GM23338 (cell line): ENCODE measurements around the gene OLFML3. TPM values are rescaled to one million over a fixed set of nuclear protein-coding genes. Genes with fewer than 3 reads are reported as not detected.
"Not testable (repeated sequence)": the region's sequence is repeated elsewhere in the genome, so short reads cannot be mapped to it uniquely, and the experiment has no call there.

Experiments
- ATAC-seq: fragments of 200-7000 bp; cut with Tn5 transposase; 3 replicates; pipeline ENCODE4 v1.9.1; 2020
- DNase-seq: peaks from one replicate; pipeline ENCODE4 v3.0.0-alpha.2; 2015; ENCODE audit warnings: low spot score
- H2AFZ ChIP-seq: fragments of 200-600 bp; sonication (generic); 2 replicates; pipeline ENCODE4 v1.8.0; 2016; ENCODE audit warnings: antibody characterized with exemption, mild to moderate bottlenecking, moderate library complexity
- H3F3A ChIP-seq: fragments of 200-600 bp; sonication (generic); replicated peaks from 2 replicates; pipeline ENCODE4 v1.8.0; 2017; ENCODE audit warnings: antibody characterized with exemption, mixed run types, low read depth
- H3K27ac ChIP-seq: fragments of 200-600 bp; sonication (generic); 2 replicates; pipeline ENCODE4 v1.6.1; 2016; ENCODE audit warnings: low read depth
- H3K27me3 ChIP-seq: fragments of 200-600 bp; sonication (generic); 2 replicates; pipeline ENCODE4 v1.8.0; 2016; ENCODE audit warnings: mild to moderate bottlenecking, mixed run types, moderate library complexity; ENCODE audit not compliant: insufficient read depth
- H3K36me3 ChIP-seq: fragments of 200-600 bp; sonication (generic); 2 replicates; pipeline ENCODE4 v1.8.0; 2016; ENCODE audit warnings: mild to moderate bottlenecking; ENCODE audit not compliant: insufficient read depth
- H3K4me1 ChIP-seq: fragments of 200-600 bp; sonication (generic); 2 replicates; pipeline ENCODE4 v1.8.0; 2016; ENCODE audit warnings: mild to moderate bottlenecking, moderate library complexity; ENCODE audit not compliant: insufficient read depth
- H3K4me2 ChIP-seq: fragments of 200-600 bp; sonication (generic); 2 replicates; pipeline ENCODE4 v1.7.1; 2017; ENCODE audit warnings: mixed run types
- H3K4me3 ChIP-seq: fragments of 200-600 bp; sonication (generic); 2 replicates; pipeline ENCODE4 v1.6.1; 2016; ENCODE audit warnings: mixed run types
- H3K79me2 ChIP-seq: fragments of 200-600 bp; sonication (generic); replicated peaks from 2 replicates; pipeline ENCODE4 v1.8.0; 2017; ENCODE audit warnings: mild to moderate bottlenecking; ENCODE audit not compliant: insufficient read depth
- H3K9me2 ChIP-seq: fragments of 200-600 bp; sonication (generic); 2 replicates; pipeline ENCODE4 v1.8.0; 2017; ENCODE audit not compliant: insufficient read depth
- H4K20me1 ChIP-seq: fragments of 200-600 bp; sonication (generic); replicated peaks from 2 replicates; pipeline ENCODE4 v1.8.0; 2017; ENCODE audit warnings: mild to moderate bottlenecking; ENCODE audit not compliant: insufficient read depth
- H3K27ac Mint-ChIP-seq: 2 replicates; pipeline ENCODE4 v1.8.0; 2020; ENCODE audit warnings: inconsistent platforms, mild to moderate bottlenecking, moderate library complexity, mixed read lengths
- H3K27me3 Mint-ChIP-seq: 3 replicates; pipeline ENCODE4 v1.8.0; 2022; ENCODE audit warnings: low read depth, mild to moderate bottlenecking, moderate library complexity, mixed read lengths, inconsistent platforms; ENCODE audit not compliant: insufficient read depth, poor library complexity
- H3K36me3 Mint-ChIP-seq: 3 replicates; pipeline ENCODE4 v1.8.0; 2021; ENCODE audit warnings: low read depth, mild to moderate bottlenecking, inconsistent platforms, moderate library complexity, mixed read lengths
- H3K4me1 Mint-ChIP-seq: 3 replicates; pipeline ENCODE4 v1.8.0; 2020; ENCODE audit warnings: mild to moderate bottlenecking, inconsistent platforms, mixed read lengths
- H3K4me3 Mint-ChIP-seq: 3 replicates; pipeline ENCODE4 v1.8.0; 2021; ENCODE audit warnings: moderate library complexity, mild to moderate bottlenecking, inconsistent platforms, mixed read lengths
- H3K9me3 Mint-ChIP-seq: 3 replicates; pipeline ENCODE4 v1.8.0; 2020; ENCODE audit warnings: moderate library complexity, mild to moderate bottlenecking, inconsistent platforms, mixed read lengths
- POLR2AphosphoS5 ChIP-seq: IDR thresholded peaks from 2 replicates; pipeline ENCODE4 v1.6.1; 2016; ENCODE audit warnings: antibody characterized with exemption, low read depth
- STAT1 ChIP-seq: IDR thresholded peaks from one replicate; pipeline ENCODE4 v1.6.1; 2016; ENCODE audit warnings: antibody characterized with exemption; ENCODE audit not compliant: unreplicated experiment
- polyA plus RNA-seq: library from polyadenylated mRNA; unstranded; fragments of >200 nt; fragmentation: Nextera tagmentation; extraction: Ambion mirVana; gene quantifications from 2 replicates; pipeline ENCODE4 v1.2.1, GENCODE V29; 2016
- total RNA-seq: library from RNA; depleted of rRNA; stranded (reverse); fragments of >200 nt; shearing (Covaris generic); gene quantifications from 2 replicates; pipeline ENCODE4 v1.2.3, GENCODE V29; 2014
- TF ChIP-seq, protein P1 (sequence below): fragments of 250-450 bp; sonication (Bioruptor Pico); IDR thresholded peaks from 2 replicates; pipeline ENCODE4 v1.5.0; 2020; ENCODE audit warnings: mild to moderate bottlenecking, moderate library complexity
- TF ChIP-seq, protein P2 (sequence below), 2 experiments: fragments of 200-600 bp in 1 of 2; sonication (generic) in 1 of 2; conservative IDR thresholded peaks; 2 replicates each; pipeline versions ENCODE4 v1.5.1 to v1.6.1; 2016 to 2017; ENCODE audit warnings: antibody characterized with exemption in 2 of 2, low read depth in 2 of 2, mild to moderate bottlenecking in 2 of 2, moderate library complexity in 1 of 2
- TF ChIP-seq, protein P3 (sequence below): IDR thresholded peaks from 2 replicates; pipeline ENCODE4 v1.6.1; 2016; ENCODE audit warnings: antibody characterized with exemption
- TF ChIP-seq, protein P4 (sequence below): IDR thresholded peaks from one replicate; pipeline ENCODE4 v1.6.1; 2018; ENCODE audit warnings: antibody characterized with exemption; ENCODE audit not compliant: unreplicated experiment

Gene OLFML3
- total and polyA plus RNA-seq, 2 experiments from 2014 or later = 42.8 to 69.9 TPM

DNA sequence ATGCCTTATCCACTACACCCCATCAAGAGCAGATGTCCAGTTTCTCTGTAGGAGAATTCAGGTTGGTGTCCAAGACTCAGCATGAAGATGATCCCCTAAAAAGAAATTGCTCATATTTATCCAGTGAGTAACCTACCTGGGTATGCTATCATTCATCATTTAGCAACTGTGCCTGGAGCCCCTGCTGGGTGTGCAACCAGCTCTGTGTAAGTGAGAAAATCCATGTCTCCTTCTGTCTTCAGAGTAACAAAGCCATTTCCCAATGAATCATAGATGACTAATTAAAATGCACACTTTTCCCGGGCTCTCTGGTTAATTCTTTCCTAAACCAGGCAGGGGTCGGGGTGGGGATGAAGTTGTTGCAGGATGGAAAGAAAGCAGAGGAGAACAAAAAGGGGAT, 35.8 kb downstream of the OLFML3 start (continued):
- TF ChIP-seq, protein P1, sequence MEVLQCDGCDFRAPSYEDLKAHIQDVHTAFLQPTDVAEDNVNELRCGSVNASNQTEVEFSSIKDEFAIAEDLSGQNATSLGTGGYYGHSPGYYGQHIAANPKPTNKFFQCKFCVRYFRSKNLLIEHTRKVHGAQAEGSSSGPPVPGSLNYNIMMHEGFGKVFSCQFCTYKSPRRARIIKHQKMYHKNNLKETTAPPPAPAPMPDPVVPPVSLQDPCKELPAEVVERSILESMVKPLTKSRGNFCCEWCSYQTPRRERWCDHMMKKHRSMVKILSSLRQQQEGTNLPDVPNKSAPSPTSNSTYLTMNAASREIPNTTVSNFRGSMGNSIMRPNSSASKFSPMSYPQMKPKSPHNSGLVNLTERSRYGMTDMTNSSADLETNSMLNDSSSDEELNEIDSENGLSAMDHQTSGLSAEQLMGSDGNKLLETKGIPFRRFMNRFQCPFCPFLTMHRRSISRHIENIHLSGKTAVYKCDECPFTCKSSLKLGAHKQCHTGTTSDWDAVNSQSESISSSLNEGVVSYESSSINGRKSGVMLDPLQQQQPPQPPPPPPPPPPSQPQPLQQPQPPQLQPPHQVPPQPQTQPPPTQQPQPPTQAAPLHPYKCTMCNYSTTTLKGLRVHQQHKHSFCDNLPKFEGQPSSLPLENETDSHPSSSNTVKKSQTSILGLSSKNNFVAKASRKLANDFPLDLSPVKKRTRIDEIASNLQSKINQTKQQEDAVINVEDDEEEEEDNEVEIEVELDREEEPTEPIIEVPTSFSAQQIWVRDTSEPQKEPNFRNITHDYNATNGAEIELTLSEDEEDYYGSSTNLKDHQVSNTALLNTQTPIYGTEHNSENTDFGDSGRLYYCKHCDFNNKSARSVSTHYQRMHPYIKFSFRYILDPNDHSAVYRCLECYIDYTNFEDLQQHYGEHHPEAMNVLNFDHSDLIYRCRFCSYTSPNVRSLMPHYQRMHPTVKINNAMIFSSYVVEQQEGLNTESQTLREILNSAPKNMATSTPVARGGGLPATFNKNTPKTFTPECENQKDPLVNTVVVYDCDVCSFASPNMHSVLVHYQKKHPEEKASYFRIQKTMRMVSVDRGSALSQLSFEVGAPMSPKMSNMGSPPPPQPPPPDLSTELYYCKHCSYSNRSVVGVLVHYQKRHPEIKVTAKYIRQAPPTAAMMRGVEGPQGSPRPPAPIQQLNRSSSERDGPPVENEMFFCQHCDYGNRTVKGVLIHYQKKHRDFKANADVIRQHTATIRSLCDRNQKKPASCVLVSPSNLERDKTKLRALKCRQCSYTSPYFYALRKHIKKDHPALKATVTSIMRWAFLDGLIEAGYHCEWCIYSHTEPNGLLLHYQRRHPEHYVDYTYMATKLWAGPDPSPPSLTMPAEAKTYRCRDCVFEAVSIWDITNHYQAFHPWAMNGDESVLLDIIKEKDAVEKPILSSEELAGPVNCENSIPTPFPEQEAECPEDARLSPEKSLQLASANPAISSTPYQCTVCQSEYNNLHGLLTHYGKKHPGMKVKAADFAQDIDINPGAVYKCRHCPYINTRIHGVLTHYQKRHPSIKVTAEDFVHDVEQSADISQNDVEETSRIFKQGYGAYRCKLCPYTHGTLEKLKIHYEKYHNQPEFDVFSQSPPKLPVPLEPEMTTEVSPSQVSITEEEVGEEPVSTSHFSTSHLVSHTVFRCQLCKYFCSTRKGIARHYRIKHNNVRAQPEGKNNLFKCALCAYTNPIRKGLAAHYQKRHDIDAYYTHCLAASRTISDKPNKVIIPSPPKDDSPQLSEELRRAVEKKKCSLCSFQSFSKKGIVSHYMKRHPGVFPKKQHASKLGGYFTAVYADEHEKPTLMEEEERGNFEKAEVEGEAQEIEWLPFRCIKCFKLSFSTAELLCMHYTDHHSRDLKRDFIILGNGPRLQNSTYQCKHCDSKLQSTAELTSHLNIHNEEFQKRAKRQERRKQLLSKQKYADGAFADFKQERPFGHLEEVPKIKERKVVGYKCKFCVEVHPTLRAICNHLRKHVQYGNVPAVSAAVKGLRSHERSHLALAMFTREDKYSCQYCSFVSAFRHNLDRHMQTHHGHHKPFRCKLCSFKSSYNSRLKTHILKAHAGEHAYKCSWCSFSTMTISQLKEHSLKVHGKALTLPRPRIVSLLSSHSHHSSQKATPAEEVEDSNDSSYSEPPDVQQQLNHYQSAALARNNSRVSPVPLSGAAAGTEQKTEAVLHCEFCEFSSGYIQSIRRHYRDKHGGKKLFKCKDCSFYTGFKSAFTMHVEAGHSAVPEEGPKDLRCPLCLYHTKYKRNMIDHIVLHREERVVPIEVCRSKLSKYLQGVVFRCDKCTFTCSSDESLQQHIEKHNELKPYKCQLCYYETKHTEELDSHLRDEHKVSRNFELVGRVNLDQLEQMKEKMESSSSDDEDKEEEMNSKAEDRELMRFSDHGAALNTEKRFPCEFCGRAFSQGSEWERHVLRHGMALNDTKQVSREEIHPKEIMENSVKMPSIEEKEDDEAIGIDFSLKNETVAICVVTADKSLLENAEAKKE (CRISPR knock-in tag) = no peak
- TF ChIP-seq STAT1 (no peak), POLR2AphosphoS5 (no peak)
- TF ChIP-seq, protein P2, sequence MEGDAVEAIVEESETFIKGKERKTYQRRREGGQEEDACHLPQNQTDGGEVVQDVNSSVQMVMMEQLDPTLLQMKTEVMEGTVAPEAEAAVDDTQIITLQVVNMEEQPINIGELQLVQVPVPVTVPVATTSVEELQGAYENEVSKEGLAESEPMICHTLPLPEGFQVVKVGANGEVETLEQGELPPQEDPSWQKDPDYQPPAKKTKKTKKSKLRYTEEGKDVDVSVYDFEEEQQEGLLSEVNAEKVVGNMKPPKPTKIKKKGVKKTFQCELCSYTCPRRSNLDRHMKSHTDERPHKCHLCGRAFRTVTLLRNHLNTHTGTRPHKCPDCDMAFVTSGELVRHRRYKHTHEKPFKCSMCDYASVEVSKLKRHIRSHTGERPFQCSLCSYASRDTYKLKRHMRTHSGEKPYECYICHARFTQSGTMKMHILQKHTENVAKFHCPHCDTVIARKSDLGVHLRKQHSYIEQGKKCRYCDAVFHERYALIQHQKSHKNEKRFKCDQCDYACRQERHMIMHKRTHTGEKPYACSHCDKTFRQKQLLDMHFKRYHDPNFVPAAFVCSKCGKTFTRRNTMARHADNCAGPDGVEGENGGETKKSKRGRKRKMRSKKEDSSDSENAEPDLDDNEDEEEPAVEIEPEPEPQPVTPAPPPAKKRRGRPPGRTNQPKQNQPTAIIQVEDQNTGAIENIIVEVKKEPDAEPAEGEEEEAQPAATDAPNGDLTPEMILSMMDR (conservative IDR thresholded peaks at IDR 0.05; ENCODE audit: low read depth in 2 of 2) = no peak
- TF ChIP-seq, protein P3, sequence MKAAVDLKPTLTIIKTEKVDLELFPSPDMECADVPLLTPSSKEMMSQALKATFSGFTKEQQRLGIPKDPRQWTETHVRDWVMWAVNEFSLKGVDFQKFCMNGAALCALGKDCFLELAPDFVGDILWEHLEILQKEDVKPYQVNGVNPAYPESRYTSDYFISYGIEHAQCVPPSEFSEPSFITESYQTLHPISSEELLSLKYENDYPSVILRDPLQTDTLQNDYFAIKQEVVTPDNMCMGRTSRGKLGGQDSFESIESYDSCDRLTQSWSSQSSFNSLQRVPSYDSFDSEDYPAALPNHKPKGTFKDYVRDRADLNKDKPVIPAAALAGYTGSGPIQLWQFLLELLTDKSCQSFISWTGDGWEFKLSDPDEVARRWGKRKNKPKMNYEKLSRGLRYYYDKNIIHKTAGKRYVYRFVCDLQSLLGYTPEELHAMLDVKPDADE = no peak
- TF ChIP-seq, protein P4, sequence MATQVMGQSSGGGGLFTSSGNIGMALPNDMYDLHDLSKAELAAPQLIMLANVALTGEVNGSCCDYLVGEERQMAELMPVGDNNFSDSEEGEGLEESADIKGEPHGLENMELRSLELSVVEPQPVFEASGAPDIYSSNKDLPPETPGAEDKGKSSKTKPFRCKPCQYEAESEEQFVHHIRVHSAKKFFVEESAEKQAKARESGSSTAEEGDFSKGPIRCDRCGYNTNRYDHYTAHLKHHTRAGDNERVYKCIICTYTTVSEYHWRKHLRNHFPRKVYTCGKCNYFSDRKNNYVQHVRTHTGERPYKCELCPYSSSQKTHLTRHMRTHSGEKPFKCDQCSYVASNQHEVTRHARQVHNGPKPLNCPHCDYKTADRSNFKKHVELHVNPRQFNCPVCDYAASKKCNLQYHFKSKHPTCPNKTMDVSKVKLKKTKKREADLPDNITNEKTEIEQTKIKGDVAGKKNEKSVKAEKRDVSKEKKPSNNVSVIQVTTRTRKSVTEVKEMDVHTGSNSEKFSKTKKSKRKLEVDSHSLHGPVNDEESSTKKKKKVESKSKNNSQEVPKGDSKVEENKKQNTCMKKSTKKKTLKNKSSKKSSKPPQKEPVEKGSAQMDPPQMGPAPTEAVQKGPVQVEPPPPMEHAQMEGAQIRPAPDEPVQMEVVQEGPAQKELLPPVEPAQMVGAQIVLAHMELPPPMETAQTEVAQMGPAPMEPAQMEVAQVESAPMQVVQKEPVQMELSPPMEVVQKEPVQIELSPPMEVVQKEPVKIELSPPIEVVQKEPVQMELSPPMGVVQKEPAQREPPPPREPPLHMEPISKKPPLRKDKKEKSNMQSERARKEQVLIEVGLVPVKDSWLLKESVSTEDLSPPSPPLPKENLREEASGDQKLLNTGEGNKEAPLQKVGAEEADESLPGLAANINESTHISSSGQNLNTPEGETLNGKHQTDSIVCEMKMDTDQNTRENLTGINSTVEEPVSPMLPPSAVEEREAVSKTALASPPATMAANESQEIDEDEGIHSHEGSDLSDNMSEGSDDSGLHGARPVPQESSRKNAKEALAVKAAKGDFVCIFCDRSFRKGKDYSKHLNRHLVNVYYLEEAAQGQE = no peak

DNA sequence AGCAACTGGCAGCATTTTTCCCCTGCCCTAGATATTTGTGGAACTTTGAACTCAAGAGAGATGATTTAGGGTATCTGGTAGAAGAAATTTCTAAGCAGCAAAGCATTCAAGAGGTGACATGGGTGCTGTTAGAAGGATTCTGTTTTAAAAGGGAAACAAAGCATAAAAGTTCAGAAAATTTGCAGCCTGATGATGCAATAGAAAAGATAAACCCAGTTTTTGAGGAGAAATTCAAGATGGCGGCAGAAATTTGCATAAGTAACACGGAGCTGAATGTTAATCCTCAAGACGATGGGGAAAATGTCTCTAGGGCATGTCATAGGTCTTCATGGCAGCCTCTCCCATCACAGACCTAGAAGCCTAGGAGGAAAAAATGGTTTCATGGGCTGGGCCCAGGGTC, 40.5 kb downstream of the OLFML3 start:
- not testable (repeated sequence) for H3K4me3 ChIP-seq, H3K4me3 Mint-ChIP-seq, H3F3A ChIP-seq, ATAC-seq, H4K20me1 ChIP-seq, H2AFZ ChIP-seq, H3K27me3 Mint-ChIP-seq, DNase-seq, H3K27me3 ChIP-seq, H3K27ac ChIP-seq, H3K36me3 ChIP-seq, H3K27ac Mint-ChIP-seq, H3K79me2 ChIP-seq, H3K4me2 ChIP-seq
- H3K9me2 ChIP-seq = peaks cover 11% of the 10 kb centered on the region; the same call in 1 of the 2 replicates
- H3K4me1 ChIP-seq = peaks cover 25% of the 10 kb centered on the region
- peaks cover 20% of the 10 kb centered on the region for H3K9me3 Mint-ChIP-seq
- H3K4me1 Mint-ChIP-seq = peaks cover 30% of the 10 kb centered on the region
- H3K36me3 Mint-ChIP-seq = peaks cover 25% of the 10 kb centered on the region
